HepG2 (cell line): ENCODE measurements around the gene TIMM10. TPM values are rescaled to one million over a fixed set of nuclear protein-coding genes. Genes with fewer than 3 reads are reported as not detected.

Source experiments
- ARHGAP35 ChIP-seq: sonication (generic); formaldehyde crosslinking; IDR thresholded peaks from 2 replicates; pipeline ENCODE4 v1.9.0; 2022; ENCODE audit warnings: mild to moderate bottlenecking, inconsistent platforms, moderate library complexity, missing genetic modification reagents, borderline replicate concordance
- BRCA1 ChIP-seq: sonication (generic); formaldehyde crosslinking; IDR thresholded peaks from 2 replicates; pipeline ENCODE4 v1.4.0; 2020; ENCODE audit warnings: missing genetic modification reagents
- CEBPZ ChIP-seq: IDR thresholded peaks from 2 replicates; pipeline ENCODE4 v1.6.1; 2012; ENCODE audit warnings: low read length, improper control_type of control experiment
- ESRRA ChIP-seq: sonication (generic); formaldehyde crosslinking; IDR thresholded peaks from 2 replicates; pipeline ENCODE4 v1.5.1; 2020; ENCODE audit warnings: mild to moderate bottlenecking, low read depth, missing genetic modification reagents
- HINFP ChIP-seq: sonication (generic); formaldehyde crosslinking; IDR thresholded peaks from 2 replicates; pipeline ENCODE4 v1.4.0; 2020; ENCODE audit warnings: low read depth, mild to moderate bottlenecking, missing genetic modification reagents
- MAF1 ChIP-seq: sonication (generic); formaldehyde crosslinking; IDR thresholded peaks from 2 replicates; pipeline ENCODE4 v1.5.0; 2020; ENCODE audit warnings: missing genetic modification reagents, borderline replicate concordance
- NFIB ChIP-seq: sonication (generic); formaldehyde crosslinking; IDR thresholded peaks from 2 replicates; pipeline ENCODE4 v1.9.0; 2021; ENCODE audit warnings: missing genetic modification reagents, mild to moderate bottlenecking, borderline replicate concordance
- RBFOX2 ChIP-seq: fragments of 200-400 bp; formaldehyde crosslinking; IDR thresholded peaks from 2 replicates; pipeline ENCODE4 v1.6.1; 2017; ENCODE audit warnings: low read depth, mild to moderate bottlenecking, low read length
- ZBTB46 ChIP-seq: sonication (generic); formaldehyde crosslinking; IDR thresholded peaks from 2 replicates; pipeline ENCODE4 v1.4.0; 2020; ENCODE audit warnings: mild to moderate bottlenecking, missing genetic modification reagents, borderline replicate concordance
- ZFP1 ChIP-seq: IDR thresholded peaks from 2 replicates; pipeline ENCODE4 v1.6.1; 2016
- ZFY ChIP-seq: sonication (generic); formaldehyde crosslinking; IDR thresholded peaks from 2 replicates; pipeline ENCODE4 v1.4.0; 2020; ENCODE audit warnings: missing genetic modification reagents
- ZKSCAN1 ChIP-seq: fragments of 150-350 bp; IDR thresholded peaks from 2 replicates; pipeline ENCODE4 v1.6.1; 2014; ENCODE audit warnings: low read length
- ZNF251 ChIP-seq: sonication (generic); formaldehyde crosslinking; IDR thresholded peaks from 2 replicates; pipeline ENCODE4 v1.9.0; 2021; ENCODE audit warnings: mild to moderate bottlenecking, missing genetic modification reagents
- ZNF337 ChIP-seq: sonication (generic); formaldehyde crosslinking; IDR thresholded peaks from 2 replicates; pipeline ENCODE4 v1.5.1; 2020; ENCODE audit warnings: missing genetic modification reagents, low read depth, mild to moderate bottlenecking, borderline replicate concordance
- ZNF446 ChIP-seq: sonication (generic); formaldehyde crosslinking; IDR thresholded peaks from 2 replicates; pipeline ENCODE4 v1.5.0; 2020; ENCODE audit warnings: mild to moderate bottlenecking, missing genetic modification reagents
- ZNF781 ChIP-seq: sonication (generic); formaldehyde crosslinking; IDR thresholded peaks from 2 replicates; pipeline ENCODE4 v1.5.1; 2020; ENCODE audit warnings: borderline replicate concordance, mild to moderate bottlenecking, missing genetic modification reagents; ENCODE audit errors: not compliant biosample characterization
- ZNF784 ChIP-seq: sonication (generic); formaldehyde crosslinking; IDR thresholded peaks from 2 replicates; pipeline ENCODE4 v1.5.1; 2020; ENCODE audit warnings: missing genetic modification reagents, mild to moderate bottlenecking, borderline replicate concordance
- polyA plus RNA-seq, 8 experiments: library from polyadenylated mRNA; depleted of rRNA in 3 of 8; stranded (reverse) in 7 of 8; unstranded in 1 of 8; fragments of >200 nt; fragmentation: Illumina TruSeq in 4 of 8; extraction: Trizol in 4 of 8; gene quantifications; 2 replicates each; pipeline versions ENCODE4 v1.2.1 to v1.2.3, GENCODE V29; 2011 to 2016; ENCODE audit warnings: low read depth in 4 of 8, missing spikeins in 1 of 8, mixed read lengths in 1 of 8; ENCODE audit not compliant: insufficient read depth in 1 of 8
- total RNA-seq, 5 experiments: library from RNA; depleted of rRNA; stranded (reverse); fragments of >200 nt; fragmentation: Illumina TruSeq; extraction: Trizol; gene quantifications; 2 replicates each; pipeline ENCODE4 v1.2.3, GENCODE V29; 2016; ENCODE audit warnings: low read depth in 1 of 5
- TF ChIP-seq, protein P1 (sequence below): sonication (generic); formaldehyde crosslinking; IDR thresholded peaks from 2 replicates; pipeline ENCODE4 v1.5.0; 2020; ENCODE audit warnings: mild to moderate bottlenecking, missing genetic modification reagents

TIMM10 gene
- total and polyA plus RNA-seq, 2 of the 13 experiments (the other 11 are each of a cell fraction or from before 2014, with no cell fraction given), result 67.8 to 82.2 TPM

GRCh38 chr11:57530596-57531507 is at the start of gene TIMM10 (continued):
- 0 out of 2 replicates have a peak, but pooled peaks have one; percentile 19 for TF ChIP-seq HINFP (CRISPR knock-in tag)
- TF ChIP-seq CEBPZ, result no peak
- peak; percentile 74 for TF ChIP-seq ZFY
- TF ChIP-seq ZNF337 (CRISPR knock-in tag), result peak; percentile 72; the same call in 1 of the 2 replicates
- TF ChIP-seq ZKSCAN1, result no peak
- no peak for TF ChIP-seq ZBTB46 (CRISPR knock-in tag)
- TF ChIP-seq ZNF784 (CRISPR knock-in tag), result peak; percentile 82; the same call in 1 of the 2 replicates
- TF ChIP-seq ZNF446 (CRISPR knock-in tag), result no peak
- no peak for TF ChIP-seq ARHGAP35
- TF ChIP-seq, protein P1, sequence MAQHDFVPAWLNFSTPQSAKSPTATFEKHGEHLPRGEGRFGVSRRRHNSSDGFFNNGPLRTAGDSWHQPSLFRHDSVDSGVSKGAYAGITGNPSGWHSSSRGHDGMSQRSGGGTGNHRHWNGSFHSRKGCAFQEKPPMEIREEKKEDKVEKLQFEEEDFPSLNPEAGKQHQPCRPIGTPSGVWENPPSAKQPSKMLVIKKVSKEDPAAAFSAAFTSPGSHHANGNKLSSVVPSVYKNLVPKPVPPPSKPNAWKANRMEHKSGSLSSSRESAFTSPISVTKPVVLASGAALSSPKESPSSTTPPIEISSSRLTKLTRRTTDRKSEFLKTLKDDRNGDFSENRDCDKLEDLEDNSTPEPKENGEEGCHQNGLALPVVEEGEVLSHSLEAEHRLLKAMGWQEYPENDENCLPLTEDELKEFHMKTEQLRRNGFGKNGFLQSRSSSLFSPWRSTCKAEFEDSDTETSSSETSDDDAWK (CRISPR knock-in tag), result no peak
- TF ChIP-seq RBFOX2, result 0 out of 2 replicates have a peak, but pooled peaks have one; percentile 33
- TF ChIP-seq MAF1 (CRISPR knock-in tag), result 0 out of 2 replicates have a peak, but pooled peaks have one; percentile 28
- TF ChIP-seq NFIB (CRISPR knock-in tag), result no peak
- TF ChIP-seq ZFP1 (CRISPR knock-in tag), result no peak; the same call in 1 of the 2 replicates
- TF ChIP-seq ZNF251, result no peak
- TF ChIP-seq ESRRA, result no peak
- peak; percentile 66 for TF ChIP-seq ZNF781
- TF ChIP-seq BRCA1 (CRISPR knock-in tag), result 0 out of 2 replicates have a peak, but pooled peaks have one; percentile 49
